SK-N-DZ (cell line): ENCODE results near the gene DVL3. TPM values are rescaled to one million over a fixed set of nuclear protein-coding genes. Genes with fewer than 3 reads are reported as not detected.
A peak's percentile ranks its signal among the peaks of the same experiment; 100 is the strongest.
"Not testable (repeated sequence)": the region's sequence is repeated elsewhere in the genome, so short reads cannot be mapped to it uniquely, and the experiment has no call there.

Experiments used
- DNase-seq: peaks from one replicate; pipeline ENCODE4 v3.0.0-alpha.2; 2015; ENCODE audit warnings: low spot score
- polyA plus RNA-seq, 2 experiments: library from polyadenylated mRNA; depleted of rRNA; stranded (reverse); fragments of >200 nt; gene quantifications; 2 replicates each; pipeline ENCODE4 v1.2.3, GENCODE V29; 2014

The DVL3 gene
- 43.0 and 48.7 TPM in 2 replicates for polyA plus RNA-seq (2014; cell fraction: cytosol; rRNA removed)
- polyA plus RNA-seq (2014; cell fraction: nucleus; rRNA removed) = 134 and 160 TPM in 2 replicates

DNA sequence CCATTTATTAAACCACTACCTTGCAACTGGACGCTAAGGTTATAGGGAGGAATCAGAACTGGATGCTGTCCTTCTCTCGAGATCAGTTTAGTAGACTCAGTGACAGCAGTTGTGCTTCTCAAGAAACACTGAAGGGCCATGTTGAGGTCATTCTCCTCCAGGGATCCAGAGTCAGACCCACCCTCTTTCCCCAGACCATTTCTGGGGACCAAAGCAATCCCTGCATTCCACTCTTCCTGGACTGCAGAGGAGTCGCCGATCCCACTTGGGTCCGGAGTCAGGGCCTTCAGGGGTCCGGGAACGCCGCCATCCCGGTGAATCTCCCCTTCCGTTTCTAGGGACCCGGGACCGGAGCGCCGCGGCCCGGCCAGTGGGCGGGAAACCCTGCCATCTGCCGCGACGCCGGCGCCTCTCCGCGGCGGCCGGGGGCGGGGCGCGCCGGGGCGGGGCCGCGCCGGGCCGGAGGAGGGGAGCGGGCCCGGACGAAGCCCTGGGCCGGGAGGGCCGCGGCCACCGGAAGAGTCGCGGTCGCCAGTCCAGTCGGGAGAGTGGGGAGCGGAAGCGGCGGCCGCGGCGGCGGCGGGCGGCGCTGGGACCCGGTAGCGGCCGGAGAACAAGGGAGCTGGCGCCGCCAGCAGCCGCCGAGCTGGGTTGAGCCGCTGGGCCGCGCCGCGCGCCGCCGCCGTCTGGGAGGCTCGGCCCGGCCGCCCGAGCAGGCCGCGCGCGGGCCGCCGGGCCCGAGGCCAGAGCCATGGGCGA is at the start of gene DVL3:
TSS of gene DVL3 (plus strand) at position 493 of the 759 bp plus-strand sequence. CDS start at position 752, 259 bp downstream.
- peak; percentile 79 for DNase-seq

- peak; percentile 29 for DNase-seq
Observed at GRCh38 chr3:184110316-184110725, 44.9 kb upstream of the DVL3 start.

DNA sequence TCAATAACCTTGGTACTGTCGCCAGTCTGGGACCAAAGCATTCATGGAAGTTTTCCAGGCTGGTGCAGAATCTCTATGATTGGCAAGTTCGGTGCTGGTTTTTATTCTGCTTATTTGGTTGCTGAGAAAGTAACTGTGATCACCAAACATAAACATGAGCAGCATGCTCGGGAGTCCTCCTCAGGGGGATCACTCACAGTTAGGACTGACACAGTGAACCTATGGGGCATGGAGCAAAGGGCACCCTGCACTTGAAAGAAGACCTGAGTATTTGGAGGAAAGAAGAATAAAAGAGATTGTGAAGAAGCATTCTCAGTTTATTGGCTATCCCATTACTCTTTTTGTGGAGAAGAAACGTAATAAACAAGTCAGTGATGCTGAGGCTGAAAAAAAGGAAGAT is 39.2 kb upstream of the DVL3 start:
- DNase-seq = no peak

GRCh38 chr3:184117636-184118035 is 37.5 kb upstream of the DVL3 start:
- no peak for DNase-seq

- DNase-seq = not testable (repeated sequence)
Observed at GRCh38 chr3:184121031-184121430, 34.1 kb upstream of the DVL3 start.

GRCh38 chr3:184126006-184126405 is 29.2 kb upstream of the DVL3 start:
- DNase-seq = no peak

- DNase-seq = peak; percentile 38
Observed at GRCh38 chr3:184129012-184129411, 26.2 kb upstream of the DVL3 start.

- DNase-seq = no peak
Observed at GRCh38 chr3:184132945-184133344, 22.2 kb upstream of the DVL3 start.

- DNase-seq = peak; percentile 92
Observed at GRCh38 chr3:184133840-184134745, 21.1 kb upstream of the DVL3 start.

- DNase-seq = no peak
Observed at GRCh38 chr3:184134746-184135148, 20.4 kb upstream of the DVL3 start.

GRCh38 chr3:184135149-184135910 is 19.8 kb upstream of the DVL3 start, which contains the start of gene EIF2B5:
TSS of gene EIF2B5 (plus strand) at chr3:184135358. CDS start at chr3:184135386, 28 bp downstream.
- peak; percentile 98 for DNase-seq

GRCh38 chr3:184135911-184136260 is 19.3 kb upstream of the DVL3 start:
- DNase-seq = no peak

- no peak for DNase-seq
Observed at GRCh38 chr3:184140436-184140835, 14.7 kb upstream of the DVL3 start.

GRCh38 chr3:184142199-184142598 is 13.0 kb upstream of the DVL3 start:
- DNase-seq = no peak

DNA sequence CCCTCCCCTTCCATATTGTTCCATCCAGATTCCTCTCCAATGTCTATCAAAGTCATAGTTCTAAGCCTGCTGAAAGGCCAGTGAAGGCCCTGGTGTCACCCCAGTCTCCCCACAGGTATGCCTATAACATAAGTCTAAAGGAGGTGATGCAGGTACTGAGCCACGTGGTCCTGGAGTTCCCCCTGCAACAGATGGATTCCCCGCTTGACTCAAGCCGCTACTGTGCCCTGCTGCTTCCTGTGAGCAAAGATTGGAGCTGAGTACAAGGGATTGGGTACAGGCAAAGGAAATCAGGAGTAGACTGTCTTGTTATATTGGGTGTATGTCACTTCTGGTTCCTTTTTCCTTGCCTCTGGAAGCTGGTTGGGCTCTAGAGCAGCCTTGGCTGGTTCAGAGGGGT is 11.8 kb upstream of the DVL3 start:
- no peak for DNase-seq

DNA sequence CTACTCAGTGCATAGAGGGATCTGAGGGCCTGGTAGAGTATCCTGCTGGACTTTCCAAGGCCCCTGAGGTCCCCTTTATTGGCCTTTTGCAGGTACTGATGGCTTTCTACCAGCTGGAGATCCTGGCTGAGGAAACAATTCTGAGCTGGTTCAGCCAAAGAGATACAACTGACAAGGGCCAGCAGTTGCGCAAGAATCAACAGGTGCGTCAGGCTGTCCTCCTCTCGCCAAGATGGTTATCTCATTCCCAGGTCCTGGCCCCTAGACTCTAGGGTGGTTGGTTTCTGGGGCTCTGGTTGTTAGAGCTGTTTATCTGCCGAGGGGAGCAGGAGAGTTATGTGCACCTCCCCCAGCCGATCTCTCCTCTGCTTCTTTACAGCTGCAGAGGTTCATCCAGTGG is 10.7 kb upstream of the DVL3 start:
- no peak for DNase-seq

DNA sequence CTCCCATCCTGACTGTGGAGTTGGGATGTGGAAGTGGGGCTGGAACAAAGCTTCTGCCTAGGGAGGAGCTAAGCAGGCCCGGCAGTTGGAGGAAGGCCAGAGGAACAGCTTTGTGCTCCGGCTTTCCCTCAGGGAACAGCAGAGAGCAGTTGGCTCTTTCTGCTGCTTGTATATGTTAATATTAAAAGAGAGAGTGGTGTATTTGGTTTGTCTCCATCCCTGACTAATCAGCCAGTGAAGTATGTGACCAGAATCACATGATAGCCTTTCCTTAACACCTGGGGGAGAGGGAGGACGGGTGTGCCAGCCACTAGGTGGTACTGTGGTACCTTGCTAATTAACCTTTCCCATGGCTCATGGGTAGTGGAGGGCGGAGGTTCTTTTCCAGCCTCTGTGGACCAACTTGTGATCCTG is 10.1 kb upstream of the DVL3 start:
- peak; percentile 47 for DNase-seq

- no peak for DNase-seq
Observed at GRCh38 chr3:184145751-184146270, 9.4 kb upstream of the DVL3 start.

DNA sequence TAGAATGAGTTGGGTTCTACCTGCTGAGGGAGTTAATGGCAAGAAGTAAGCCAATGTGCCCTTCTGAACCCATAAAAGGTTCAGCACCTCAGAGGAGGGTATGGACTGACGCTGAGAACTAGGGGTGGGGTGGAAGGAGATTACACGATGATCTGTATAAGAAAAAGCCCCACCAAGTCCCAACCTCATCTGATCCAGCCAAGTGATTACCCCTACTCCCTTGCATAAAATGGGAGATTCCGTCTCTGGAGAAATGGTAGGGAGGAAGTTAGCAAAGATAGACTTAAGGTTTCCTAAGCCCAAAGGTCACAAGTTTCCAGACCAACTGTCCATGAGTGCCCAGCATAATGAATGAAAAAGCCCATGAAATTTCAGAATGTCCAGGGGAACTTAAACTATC is 7.1 kb upstream of the DVL3 start:
- no peak for DNase-seq

- DNase-seq = no peak
Observed at GRCh38 chr3:184149123-184149522, 6.1 kb upstream of the DVL3 start.

DNA sequence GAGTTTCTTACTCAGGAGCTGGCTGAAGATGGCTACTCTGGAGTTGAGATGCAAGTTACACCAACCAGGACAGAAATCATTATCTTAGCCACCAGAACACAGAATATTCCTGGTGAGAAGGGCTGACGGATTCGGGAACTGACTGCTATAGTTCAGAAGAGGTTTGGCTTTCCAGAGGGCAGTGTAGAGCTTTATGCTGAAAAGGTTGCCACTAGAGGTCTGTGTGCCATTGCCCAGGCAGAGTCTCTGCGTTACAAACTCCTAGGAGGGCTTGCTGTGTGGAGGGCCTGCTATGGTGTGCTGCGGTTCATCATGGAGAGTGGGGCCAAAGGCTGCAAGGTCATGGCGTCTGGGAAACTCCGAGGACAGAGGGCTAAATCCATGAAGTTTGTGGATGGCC is 5.4 kb upstream of the DVL3 start:
- DNase-seq = not testable (repeated sequence)
